ENCODE results near the gene KLK13. TPM values are rescaled to one million over a fixed set of nuclear protein-coding genes. Genes with fewer than 3 reads are reported as not detected.

Gene KLK13
- total and polyA plus RNA-seq, 2 of the 8 experiments (the other 6 are each of a cell fraction or from before 2014, with no cell fraction given) = 4.2 to 4.5 TPM

DNA sequence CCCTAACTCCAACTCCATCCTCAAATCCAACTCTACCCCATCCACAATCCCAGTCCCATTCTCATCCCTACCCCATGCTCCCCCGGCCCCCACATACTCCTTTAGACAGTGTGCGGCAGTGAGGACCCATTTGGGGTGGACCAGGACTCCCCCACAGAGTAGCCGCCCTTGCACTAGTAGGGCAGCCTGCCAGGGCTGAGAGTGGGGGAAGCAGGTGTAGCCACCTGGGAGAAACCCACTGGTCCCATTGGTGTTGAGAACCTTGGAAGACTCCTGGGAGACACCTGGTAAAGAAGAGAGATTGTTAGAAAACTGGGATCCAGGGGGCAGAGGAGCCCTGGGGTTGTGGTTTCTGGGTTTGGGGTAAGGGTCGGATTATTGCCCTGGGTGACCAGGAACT lies 4.6 kb downstream of the KLK13 start:
- Histone ChIP-seq H2BK20ac (ENCODE audit: low read length) (no peak overlapping the region), H3K4ac (replicated peaks; ENCODE audit: insufficient read length, low read depth, low read length) (no peak overlapping the region), H3K4me1 (replicated peaks in 1 of 4; ENCODE audit: control insufficient read depth in 3 of 4, insufficient read depth in 4 of 4, low read length in 3 of 4) (peaks cover 0 to under 1% (median 0%) of the 10 kb centered on the region in 4 experiments; a peak in 2 of 7 replicates), H2BK5ac (ENCODE audit: low read depth, low read length) (no peak overlapping the region), H4K20me1 (replicated peaks in 1 of 2; ENCODE audit: control insufficient read depth in 1 of 2, insufficient read depth in 2 of 2, low read length in 2 of 2) (no peaks in the 10 kb centered on the region), H3K23me2 (ENCODE audit: low read depth, low read length) (peaks cover 13% of the 10 kb centered on the region; the same call in 1 of the 2 replicates), H3K9ac (replicated peaks in 1 of 4; ENCODE audit: extremely low read depth in 1 of 4, low read depth in 3 of 4, low read length in 3 of 4) (no peak overlapping the region), H3K4me3 (ENCODE audit: extremely low read depth in 1 of 4, insufficient read depth in 2 of 4, low read depth in 3 of 4, low read length in 4 of 4) (no peak overlapping the region), H3K27me3 (replicated peaks in 1 of 4; ENCODE audit: control insufficient read depth in 3 of 4, extremely low read depth in 1 of 4, insufficient read depth in 3 of 4, low read length in 3 of 4) (no peaks in the 10 kb centered on the region; a peak in 1 of 7 replicates), H4K5ac (ENCODE audit: insufficient read length, low read depth, low read length) (no peak overlapping the region), H3K79me2 (ENCODE audit: control insufficient read depth in 1 of 2, insufficient read depth in 2 of 2, low read length in 2 of 2) (no peaks in the 10 kb centered on the region), H4K8ac (ENCODE audit: extremely low read depth, insufficient read depth, low read length) (no peak overlapping the region), H2AFZ (ENCODE audit: low read length) (no peak overlapping the region), H3K56ac (replicated peaks; ENCODE audit: insufficient read length, low read depth, low read length) (no peak overlapping the region), H3K9me3 (ENCODE audit: insufficient read depth in 2 of 2, low read depth in 1 of 2, low read length in 1 of 2) (no peaks in the 10 kb centered on the region), H3K23ac (ENCODE audit: insufficient read length) (no peak overlapping the region), H3K14ac (ENCODE audit: insufficient read length) (no peak overlapping the region), H2BK15ac (ENCODE audit: low read length) (no peak overlapping the region), H3K18ac (ENCODE audit: extremely low read depth, low read length) (no peak overlapping the region), H3K79me1 (ENCODE audit: low read depth, low read length) (no peaks in the 10 kb centered on the region), H4K91ac (replicated peaks; ENCODE audit: insufficient read length, low read length) (no peak overlapping the region), H2BK120ac (replicated peaks; ENCODE audit: low read depth, low read length) (no peak overlapping the region), H3K27ac (ENCODE audit: low read depth, low read length) (no peak overlapping the region), H3K36me3 (ENCODE audit: control insufficient read depth in 2 of 4, insufficient read depth in 4 of 4, low read length in 3 of 4) (no peaks in the 10 kb centered on the region), H3K4me2 (ENCODE audit: insufficient read depth in 1 of 2, low read depth in 2 of 2, low read length in 2 of 2) (no peak overlapping the region), H2BK12ac (ENCODE audit: low read depth, low read length) (no peak overlapping the region), H2AK5ac (ENCODE audit: low read depth, low read length) (no peak overlapping the region)
- ChIA-PET CTCF (ENCODE audit: partially characterized antibody) (no interaction called here), POLR2A (ENCODE audit: partially characterized antibody) (no interaction called here)
- DNase-seq (ENCODE audit: low read depth in 1 of 2, low spot score in 2 of 2) (no peak), FAIRE-seq (no peak)
- WGBS, 2 experiments (ENCODE audit: extremely low coverage in 1 of 2, insufficient coverage in 1 of 2, insufficient read length in 1 of 2, insufficient replicate concordance in 2 of 2, low coverage in 1 of 2, low lambda C conversion rate in 2 of 2, missing lambda C conversion rate in 1 of 2) = 66% methylated on average over 4 of the region's 4 CpGs; no CpG with 5 or more reads in 1 of the 2 experiments
- no peak for TF ChIP-seq EZH2 (IDR thresholded peaks at IDR 0.05; ENCODE audit: low read depth, low read length, severe bottlenecking)
- TF ChIP-seq POU5F1 (IDR thresholded peaks at IDR 0.05; ENCODE audit: low read depth, low read length) = no peak
- no peak for TF ChIP-seq SP4 (IDR thresholded peaks at IDR 0.05; ENCODE audit: low read length)
